ENCODE measurements around the gene SH3RF2.

DNA sequence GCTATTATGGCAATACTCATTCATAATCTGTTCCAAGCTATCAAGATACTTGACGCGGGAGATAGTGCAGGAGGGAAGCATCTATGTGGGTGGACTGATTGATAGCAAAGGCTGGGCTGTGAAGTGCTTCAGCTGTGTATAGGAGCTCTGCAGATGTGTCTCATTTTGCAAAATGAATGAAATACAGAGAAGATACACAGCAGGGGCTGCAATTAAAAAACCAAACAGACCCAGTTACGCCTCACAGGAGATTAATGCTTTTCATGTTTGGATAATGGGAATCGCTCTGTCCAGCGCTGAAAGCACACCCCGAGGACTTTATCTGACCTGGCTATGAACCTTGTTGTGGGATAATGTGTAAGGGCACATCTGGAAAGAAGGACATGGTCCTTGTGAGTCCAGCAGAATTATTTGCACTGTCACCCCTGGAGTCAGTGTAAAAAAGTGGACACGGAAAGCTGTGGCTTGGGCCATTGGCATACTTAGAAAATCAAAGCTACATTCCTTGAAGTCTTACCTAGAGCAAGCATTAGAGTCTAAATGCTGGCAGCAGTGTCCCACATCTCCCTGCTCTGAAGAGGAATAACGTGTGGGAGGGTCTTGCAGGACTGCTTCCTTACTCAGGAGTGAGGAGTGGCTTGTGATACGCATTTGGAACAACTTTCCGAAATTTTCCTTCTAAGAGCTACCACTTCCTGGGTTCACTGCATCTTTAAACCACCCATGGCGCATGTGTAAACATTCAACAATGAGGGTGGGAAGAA, 2.6 kb downstream of the SH3RF2 start:
- TF ChIP-seq, protein P1, sequence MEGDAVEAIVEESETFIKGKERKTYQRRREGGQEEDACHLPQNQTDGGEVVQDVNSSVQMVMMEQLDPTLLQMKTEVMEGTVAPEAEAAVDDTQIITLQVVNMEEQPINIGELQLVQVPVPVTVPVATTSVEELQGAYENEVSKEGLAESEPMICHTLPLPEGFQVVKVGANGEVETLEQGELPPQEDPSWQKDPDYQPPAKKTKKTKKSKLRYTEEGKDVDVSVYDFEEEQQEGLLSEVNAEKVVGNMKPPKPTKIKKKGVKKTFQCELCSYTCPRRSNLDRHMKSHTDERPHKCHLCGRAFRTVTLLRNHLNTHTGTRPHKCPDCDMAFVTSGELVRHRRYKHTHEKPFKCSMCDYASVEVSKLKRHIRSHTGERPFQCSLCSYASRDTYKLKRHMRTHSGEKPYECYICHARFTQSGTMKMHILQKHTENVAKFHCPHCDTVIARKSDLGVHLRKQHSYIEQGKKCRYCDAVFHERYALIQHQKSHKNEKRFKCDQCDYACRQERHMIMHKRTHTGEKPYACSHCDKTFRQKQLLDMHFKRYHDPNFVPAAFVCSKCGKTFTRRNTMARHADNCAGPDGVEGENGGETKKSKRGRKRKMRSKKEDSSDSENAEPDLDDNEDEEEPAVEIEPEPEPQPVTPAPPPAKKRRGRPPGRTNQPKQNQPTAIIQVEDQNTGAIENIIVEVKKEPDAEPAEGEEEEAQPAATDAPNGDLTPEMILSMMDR (IDR thresholded peaks at IDR 0.05): no peak
- TF ChIP-seq POLR2A (IDR thresholded peaks at IDR 0.05) (no peak), EP300 (IDR thresholded peaks at IDR 0.05; ENCODE audit: low read depth) (no peak), POLR2AphosphoS5 (IDR thresholded peaks at IDR 0.05) (no peak)
